Measurements from ENCODE around the gene ERMAP.

The ERMAP gene, protein sequence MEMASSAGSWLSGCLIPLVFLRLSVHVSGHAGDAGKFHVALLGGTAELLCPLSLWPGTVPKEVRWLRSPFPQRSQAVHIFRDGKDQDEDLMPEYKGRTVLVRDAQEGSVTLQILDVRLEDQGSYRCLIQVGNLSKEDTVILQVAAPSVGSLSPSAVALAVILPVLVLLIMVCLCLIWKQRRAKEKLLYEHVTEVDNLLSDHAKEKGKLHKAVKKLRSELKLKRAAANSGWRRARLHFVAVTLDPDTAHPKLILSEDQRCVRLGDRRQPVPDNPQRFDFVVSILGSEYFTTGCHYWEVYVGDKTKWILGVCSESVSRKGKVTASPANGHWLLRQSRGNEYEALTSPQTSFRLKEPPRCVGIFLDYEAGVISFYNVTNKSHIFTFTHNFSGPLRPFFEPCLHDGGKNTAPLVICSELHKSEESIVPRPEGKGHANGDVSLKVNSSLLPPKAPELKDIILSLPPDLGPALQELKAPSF

DNA sequence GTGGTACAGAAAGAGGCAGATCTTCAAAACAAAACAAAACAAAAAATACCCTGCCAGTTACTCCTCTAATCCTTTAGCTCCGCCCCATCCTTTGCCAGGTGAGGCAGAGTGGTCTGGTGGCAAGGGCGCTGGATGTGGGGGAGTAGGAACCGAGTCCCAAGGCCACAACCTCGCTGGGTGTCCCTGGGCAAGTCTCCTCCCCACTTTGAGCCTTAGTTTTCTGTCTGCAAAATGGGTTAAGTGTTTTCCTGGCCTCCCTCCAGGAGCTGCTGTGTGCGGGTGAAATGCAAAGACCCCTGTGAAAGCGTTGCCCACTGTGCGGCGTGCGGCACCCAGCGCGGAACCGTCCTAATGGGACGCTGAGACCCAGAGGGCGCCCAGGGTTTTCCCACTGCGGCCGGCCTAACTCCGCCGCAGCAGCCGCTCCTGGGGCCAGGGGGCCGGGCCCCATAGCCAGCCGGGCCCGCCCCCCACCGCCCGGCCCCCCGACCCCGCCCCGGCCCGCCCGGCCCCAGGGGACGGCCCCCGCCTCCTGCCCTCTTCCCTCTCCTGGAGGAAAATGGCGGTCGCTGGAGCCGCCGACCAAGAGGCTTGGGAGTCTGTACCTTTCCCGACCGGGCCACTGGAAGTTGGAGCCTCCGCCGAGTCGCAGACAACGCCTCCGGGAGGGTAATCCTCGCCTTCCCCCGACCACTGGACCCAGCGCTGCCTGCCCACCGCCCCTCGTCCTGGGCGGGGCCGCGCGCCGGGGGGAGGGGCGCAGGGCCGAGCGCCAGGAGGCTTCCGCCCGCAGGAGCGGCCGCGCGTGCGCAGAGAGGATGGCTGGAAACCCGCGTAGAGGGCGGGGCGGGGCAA lies at the start of gene ERMAP, which contains the start of gene SVBP:
Gene ERMAP (plus strand): TSS at position 538 of the 855 bp plus-strand sequence. CDS start 13,327 bp downstream, outside the sequence.
Gene SVBP (minus strand): TSS at position 813 of the 855 bp plus-strand sequence. CDS start 853 bp downstream, outside the sequence.
- DNase-seq, result peak; percentile 91 to 94

DNA sequence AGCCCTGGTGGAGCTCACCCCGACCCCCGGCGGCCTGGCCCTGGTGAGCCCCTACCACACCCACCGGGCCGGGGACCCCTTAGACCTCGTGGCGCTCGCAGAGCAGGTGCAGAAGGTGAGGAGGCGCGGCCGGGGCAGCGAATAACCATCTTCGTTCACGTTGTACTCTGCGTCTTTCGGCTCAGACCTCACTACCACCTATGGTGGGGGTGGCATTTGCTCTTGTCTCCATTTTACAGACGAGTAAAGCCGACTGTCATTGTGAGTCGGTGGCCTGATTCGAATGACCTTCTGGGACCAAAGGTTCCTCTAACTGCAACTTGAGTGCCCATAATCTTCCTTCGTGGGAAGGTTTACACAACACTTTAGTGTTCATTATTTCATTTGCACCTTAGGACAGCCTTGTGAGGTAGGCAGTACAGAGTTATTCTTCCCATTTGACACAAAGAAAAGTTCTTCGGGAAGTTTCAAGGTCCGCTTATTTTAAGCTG lies 49.4 kb upstream of the ERMAP start:
- DNase-seq, result no peak

DNA sequence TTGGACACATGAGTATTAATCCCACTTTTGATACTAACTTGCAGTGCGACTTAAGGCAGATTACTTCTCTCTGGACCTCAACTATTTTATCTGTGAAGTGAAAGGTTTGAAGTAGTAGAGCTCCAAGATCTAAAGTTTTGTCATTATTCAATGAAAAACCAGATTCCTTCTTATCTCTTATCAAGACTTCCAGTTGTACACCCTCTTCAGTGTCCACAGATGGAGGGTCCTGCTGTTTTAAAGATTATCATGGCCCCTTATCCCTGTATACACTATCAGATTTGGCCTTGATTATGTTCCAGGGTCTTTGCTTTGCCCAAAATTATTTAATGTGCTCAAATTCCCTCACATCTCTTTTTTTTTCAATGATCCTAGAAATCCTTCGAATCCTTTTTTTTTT lies 48.8 kb upstream of the ERMAP start:
- no peak for DNase-seq

DNA sequence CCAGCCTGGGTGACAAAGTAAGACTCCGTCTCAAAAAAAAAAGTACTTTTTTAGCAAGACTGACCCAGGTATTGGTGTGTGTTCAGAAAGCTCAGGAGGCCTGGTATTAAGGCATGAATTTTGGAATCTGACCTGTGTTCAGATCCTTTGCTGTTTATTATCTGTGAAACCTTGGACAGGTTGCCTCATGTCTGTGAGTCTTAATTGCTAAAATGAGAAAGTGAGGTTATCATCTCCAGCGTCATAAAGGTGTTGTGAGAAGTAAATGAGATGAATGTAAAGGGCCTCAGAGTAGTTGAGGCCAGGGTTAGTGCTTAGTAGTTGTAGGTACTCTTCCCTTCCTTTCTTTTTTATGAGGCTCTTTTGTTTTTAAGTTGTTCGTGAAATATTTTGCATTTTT lies 47.1 kb upstream of the ERMAP start:
- no peak for DNase-seq

DNA sequence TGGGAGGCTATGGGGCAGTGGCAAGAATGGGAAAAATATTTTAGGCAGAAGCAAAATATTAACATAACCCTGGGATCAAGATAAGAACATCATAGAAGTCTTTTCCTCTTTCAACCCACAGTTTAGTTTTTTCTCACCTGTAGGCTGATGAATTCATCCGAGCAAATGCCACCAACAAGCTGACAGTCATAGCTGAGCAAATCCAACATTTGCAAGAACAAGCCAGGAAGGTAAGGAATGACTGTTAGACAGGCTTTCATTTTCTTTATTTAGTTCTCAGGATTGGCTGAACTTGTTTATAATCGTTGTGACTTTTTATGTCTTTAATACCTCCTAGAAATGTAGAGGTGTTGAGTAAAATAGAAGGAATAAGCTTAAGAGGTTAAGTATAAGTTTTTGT lies 43.5 kb upstream of the ERMAP start:
- DNase-seq, result no peak

DNA sequence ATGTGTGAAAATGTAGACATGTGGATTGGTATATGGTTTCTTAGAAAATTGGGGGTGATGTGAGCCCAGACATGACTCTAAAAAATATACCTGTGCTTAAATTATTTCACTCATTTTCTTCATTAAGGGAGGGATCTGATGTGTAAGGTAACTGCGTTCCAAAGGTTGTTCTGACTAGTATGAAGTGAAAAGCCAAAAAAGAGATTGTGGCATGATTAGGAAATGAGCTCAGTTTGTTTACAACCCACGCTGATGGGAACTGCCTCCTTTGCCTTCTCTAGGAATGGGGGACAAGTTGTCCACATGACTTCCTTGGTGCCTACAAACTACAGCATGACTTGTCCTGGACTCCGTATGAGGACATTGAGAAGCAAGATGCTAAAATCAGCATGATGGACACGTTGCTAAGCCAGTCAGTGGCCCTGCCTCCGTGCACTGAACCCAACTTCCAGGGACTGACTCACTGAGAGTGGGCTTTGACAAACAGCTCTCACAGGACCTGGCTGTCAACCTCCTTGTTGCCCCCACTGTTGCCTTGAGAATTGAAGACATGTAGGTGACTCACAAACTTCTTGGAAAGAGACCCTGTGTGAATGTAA lies 41.9 kb upstream of the ERMAP start:
- DNase-seq, result no peak

DNA sequence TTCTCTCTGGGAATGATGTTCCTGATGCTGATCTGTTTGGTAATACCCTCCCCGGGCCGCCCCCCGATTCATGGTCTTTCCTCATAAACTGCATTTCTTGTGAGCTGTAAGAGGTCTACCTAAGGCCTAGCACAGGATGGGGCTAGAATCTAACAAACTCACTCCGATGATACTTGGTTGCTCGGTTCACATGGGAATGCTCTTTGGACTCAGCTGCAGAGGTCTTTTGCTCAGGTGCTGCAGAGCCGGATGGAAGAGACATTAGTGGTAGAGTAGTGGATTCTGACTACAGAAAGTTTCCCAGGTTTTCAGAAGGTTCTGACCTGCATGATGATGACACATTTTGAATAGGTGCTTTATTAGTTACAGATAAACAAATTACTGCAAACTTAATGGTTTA lies 40.4 kb upstream of the ERMAP start:
- DNase-seq, result no peak

DNA sequence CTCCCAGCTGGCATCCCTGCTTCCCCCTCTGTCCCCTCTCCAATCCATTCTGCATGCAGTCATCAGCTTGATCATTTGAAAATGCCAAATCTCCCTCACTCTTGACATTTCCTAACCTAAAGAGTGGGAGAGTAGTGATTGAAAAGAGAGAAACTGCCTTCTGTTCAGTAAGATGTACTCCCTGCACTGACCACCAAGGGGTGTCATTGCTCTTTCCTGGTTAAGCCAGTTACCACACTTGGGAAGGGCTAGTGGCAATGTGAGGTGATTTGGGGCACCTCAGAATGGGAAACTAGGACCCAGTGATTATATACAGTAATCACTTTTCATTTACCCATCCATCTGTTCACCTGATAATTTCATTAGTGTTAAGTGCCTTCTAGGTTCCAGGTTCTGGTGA lies 39.1 kb upstream of the ERMAP start:
- DNase-seq, result peak; percentile 25 to 37

DNA sequence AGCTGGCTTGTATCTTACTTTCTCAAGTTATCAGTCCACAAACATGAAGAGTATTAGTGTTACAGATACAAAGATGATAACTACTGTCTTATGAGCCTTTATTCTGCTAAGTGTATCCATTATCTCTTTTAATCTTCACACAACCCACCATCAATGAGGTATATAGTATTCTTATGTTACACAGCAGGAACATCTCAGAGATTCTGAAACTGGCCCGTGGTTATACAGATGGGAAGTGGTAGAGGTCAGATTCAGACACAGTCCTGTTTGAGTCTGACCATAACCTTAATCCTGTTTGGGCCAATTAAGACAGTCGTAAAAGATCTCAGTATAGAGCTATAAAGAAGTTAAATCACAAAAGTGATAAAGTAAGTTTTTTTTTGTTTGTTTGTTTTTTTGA lies 37.2 kb upstream of the ERMAP start:
- no peak for DNase-seq

DNA sequence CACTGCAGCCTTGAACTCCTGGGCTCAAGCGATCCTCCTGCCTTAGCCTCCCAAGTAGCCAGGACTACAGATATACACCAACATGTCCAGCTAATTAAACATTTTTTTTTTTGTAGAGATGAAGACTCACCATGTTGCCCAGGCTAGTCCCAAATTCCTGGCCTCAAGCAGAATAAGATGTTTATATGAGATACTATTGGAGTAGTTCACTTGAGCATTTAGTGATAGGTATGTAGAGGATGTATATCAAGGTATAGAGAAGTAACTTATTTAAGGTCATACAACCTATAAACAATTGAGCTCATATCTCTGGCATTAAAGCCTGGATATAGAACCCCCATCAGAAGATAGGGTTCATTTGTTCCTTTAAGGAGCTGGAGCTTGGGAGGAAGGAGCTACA lies 36.7 kb upstream of the ERMAP start:
- no peak for DNase-seq

DNA sequence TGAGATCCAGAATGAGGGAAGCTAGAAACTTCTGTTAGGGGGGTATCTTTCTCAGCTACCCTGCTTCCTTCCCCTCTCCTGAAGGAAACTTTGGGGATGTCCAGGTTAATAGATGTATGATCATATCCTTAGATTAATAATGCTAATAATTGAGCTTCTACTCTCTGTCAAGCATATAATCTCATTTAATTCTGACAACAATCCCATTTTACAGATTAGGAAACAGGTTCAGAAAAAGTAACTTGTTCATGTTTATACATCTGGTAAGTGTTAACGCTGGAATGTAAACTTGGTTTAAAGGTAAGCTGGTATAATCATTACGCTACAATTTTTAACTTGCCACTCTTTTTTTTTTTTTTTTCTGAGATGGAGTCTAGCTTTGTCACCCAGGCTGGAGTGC lies 33.8 kb upstream of the ERMAP start:
- no peak for DNase-seq

DNA sequence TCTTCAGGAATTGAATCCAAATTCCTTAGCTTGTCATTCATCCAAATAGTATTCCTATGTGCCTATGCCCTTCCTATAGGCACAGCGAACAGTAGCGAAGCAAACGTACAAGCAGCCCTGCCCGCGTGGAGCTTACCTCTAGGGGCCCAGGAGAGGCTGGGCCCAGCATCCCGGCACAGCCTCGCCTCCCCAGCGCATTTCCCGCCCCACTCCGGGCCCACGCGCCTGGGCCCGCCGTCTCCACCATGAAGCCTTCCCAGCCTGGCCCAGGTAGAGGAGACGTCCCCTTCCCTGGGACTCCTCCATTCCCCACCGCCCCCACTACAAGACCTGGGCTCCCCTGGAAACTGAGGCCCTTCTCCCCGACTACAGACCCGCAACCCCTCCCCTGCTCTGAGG lies 32.4 kb upstream of the ERMAP start:
- DNase-seq, result no peak

DNA sequence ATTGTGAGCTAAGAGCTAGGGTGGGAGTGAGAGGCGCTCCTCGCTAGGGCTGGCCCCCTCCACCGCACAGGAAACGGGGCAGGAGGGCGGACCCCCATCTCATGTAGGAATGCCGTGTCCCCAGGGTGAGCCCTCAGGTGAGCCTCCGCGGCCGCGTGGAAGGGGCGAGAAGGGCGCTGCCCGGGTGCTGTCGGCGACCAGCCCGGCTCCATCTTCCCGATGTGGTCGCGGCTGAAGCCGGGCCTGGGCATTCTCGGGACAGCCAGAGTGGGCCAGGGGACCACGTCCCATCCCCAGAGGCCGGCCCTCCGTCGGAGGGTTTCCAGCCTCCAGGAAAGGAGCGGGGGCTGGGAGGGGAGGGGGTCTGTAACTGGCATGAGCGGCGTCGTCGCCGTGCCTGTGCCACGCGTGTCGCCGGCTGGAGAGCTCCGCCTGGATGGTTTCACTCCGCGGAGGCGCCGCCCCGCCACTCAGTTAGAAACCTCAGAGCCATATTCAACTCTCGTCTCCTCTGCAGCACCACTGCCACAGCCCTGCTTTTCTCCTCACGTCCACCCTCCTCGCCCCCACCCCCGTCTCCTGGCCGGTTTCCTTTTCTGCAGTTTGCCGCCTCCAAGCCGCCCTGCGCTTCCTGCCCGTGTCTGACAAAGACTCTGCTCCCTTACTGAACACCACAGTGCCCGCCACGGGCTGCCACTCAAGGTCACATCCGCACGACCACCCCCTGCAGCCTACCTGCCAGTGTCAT lies 31.8 kb upstream of the ERMAP start, which contains the start of gene TMEM269:
Gene TMEM269 (plus strand): TSS at position 46 of the 748 bp plus-strand sequence. CDS start 4,903 bp downstream, outside the sequence.
- peak; percentile 29 to 31 for DNase-seq

DNA sequence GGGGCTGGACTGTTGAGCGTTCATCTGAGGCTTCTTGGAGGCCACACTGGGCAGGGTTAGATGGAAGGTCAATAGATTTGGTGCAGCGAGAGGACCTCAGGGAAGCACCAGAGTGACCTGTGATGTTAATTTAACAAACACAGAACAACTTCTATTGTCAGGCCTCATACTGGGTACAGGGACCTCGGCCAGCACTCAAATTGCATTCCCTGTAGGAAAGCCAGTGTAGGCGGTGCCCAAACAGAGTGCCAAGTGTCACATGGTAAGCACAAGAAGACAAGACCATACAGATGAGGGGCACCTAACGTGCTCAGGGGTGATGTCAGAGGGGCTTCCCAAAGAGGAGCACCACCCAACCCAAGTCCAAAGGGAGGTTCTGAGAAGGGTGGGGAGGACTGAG lies 30.8 kb upstream of the ERMAP start:
- DNase-seq, result no peak

DNA sequence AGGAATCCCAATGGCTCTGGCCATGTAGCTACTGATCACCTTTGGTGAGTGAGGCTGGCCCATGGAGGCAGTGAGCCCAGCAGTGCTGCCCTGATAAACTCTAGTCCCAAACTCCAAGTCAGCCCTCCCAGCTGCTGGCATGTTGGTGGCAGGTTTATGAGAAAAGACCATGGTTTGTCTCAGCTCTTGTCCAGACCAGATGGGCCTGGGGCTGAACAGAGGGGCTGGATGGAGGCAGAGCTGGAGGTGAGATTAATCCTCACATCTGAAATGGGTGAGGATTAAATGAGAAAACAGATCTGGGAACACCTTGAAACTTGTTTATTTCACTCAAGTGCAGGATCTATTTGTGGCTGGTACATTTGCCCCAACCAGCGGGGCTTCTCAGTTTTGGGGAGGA lies 28.9 kb upstream of the ERMAP start:
- DNase-seq, result no peak

DNA sequence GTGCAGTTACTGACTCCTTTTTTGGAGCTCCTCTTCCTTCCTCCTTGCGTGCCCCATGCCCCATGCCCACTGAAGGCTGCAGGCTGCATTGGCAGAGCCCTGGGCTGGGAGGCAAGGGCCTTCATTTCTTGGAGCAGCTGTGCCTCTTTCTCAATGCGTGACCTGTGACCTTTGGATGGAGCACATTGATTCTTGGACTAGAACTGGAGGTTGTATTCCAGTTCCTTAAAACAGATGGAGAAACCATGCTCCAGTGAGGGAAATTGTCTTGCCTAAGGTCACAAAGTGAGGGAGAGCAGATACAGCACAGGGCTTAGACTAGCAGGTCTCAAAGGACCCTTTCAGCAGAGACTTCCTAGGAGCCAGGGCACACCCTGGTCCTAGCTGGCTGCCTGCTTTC lies 23.1 kb upstream of the ERMAP start:
- DNase-seq, result no peak

DNA sequence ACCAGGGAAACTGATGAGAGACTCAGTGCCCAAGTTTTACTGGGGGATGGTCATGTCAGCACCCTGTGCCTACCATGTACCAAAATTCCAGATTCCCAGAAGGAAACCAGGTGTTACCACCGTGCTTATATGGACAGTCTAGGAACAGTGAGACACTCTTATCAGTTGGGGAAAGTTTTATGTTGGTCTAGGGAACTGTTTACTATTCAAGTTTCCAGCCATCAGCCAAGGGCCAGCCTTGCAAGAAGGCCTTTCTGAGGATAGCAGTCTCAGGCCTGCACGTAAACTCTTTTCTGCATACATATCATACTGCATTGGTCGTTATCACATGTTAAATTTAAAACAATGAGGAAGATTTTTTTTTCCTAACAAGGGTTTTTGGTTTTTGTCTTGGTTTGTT lies 19.5 kb upstream of the ERMAP start:
- no peak for DNase-seq

DNA sequence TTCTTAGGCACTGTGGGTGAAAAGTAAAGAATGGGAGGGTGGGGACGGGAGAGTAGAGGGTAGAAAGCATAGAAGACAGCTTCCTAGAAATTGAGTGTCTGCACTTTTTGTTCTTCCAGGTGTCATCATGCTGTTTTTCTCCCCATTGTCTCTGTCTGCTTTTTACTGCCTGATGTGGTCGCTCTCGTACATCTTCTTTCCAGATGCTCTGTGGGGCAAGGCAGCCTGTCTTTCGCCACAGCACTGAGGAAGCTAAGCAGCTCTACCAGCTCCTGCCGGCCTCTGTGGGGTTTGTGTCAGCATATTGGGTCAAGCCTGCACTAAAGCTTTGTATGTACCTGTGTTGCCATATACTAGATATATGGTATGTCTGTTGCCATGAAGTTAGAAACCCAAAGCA lies 18.9 kb upstream of the ERMAP start:
- no peak for DNase-seq

DNA sequence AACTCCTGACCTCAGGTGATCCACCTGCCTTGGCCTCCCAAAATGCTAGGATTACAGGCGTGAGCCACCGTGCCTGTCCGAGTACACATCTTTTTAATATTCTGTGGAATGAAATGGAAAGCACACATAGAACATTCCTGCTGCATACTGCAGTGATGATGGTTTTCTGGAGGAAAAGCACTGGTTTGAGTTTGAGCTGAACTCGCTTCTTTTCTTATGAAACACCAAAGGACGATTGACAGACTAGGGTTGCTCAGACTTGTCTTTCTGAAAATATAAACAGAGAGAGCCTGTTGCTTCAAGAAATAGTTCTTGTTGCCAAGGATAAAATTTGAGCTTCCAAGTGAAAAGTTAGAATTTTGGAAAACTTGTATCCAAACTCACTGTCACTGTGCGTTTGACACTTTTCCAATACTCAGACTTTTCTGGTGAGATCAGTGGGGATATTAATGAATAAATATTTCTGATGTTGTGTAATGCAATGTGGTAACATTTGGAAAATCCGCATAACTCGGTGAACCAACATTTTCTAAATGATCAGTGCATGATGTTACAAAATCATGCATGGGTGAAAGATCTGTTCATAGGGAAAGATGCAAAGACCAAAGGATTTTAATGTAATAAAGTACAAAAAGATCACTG lies 15.0 kb upstream of the ERMAP start:
- no peak for DNase-seq

DNA sequence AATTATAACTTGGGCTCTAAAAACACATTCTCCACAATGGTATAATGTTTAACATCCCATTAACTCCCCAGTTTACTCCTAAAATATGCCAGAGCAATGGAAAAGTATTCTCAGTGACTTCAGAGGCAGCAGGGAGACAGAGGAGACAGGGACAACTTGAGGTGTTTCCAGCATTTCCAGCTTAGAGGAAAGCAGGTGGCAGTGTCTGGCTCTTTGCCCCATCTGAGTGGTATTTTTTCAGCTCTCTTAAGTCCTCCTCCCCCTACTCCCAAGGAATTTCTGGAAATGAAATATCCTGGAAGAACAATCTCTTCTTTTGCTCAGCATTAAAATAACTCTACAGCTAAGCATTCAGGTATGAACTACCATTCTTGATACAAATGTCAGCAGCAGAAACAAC lies 10.8 kb upstream of the ERMAP start:
- no peak for DNase-seq

DNA sequence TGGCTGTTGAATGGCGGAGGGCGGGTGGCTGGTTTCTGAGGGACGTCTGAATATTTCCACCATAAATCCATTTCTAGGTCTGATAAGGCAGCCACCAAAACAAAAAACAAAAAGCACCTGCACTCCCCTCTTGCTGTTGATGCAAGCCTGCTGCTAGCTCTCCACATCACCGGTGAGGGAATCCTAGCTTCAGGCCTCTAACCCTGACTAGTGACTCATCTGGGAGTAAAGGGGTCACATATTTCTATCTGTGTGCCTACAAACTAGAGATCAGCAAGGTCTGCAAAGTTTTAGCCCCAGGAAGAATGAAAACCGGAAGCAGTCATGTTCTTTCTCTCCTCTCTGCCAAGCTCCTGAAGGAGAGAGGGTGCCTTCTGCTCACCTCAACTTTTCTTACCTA lies 10.3 kb upstream of the ERMAP start:
- no peak for DNase-seq
